ENCODE measurements around the gene ADA.

ADA gene

GRCh38 chr20:44621939-44622338, 29.6 kb downstream of the ADA start:
- DNase-seq: no peak

- DNase-seq: no peak
Observed at GRCh38 chr20:44621325-44621724, 30.2 kb downstream of the ADA start.

- no peak for DNase-seq
Observed at GRCh38 chr20:44620030-44620429, 31.5 kb downstream of the ADA start.

GRCh38 chr20:44619294-44619693, 32.2 kb downstream of the ADA start:
- no peak for DNase-seq

GRCh38 chr20:44618318-44618731, 33.2 kb downstream of the ADA start:
- DNase-seq: peak; percentile 39

- no peak for DNase-seq
Observed at GRCh38 chr20:44616604-44616964, 34.9 kb downstream of the ADA start.

GRCh38 chr20:44615876-44616603, 35.5 kb downstream of the ADA start:
- no peak for DNase-seq

GRCh38 chr20:44615169-44615791, 36.2 kb downstream of the ADA start:
- no peak for DNase-seq

GRCh38 chr20:44614525-44614924, 37.0 kb downstream of the ADA start:
- DNase-seq: no peak

- no peak for DNase-seq
Observed at GRCh38 chr20:44613575-44613974, 37.9 kb downstream of the ADA start.

- DNase-seq: no peak
Observed at GRCh38 chr20:44610313-44610962, 41.1 kb downstream of the ADA start.

- peak; percentile 87 for DNase-seq
Observed at GRCh38 chr20:44609516-44610312, 41.8 kb downstream of the ADA start.

- no peak for DNase-seq
Observed at GRCh38 chr20:44609006-44609515, 42.4 kb downstream of the ADA start.

- no peak for DNase-seq
Observed at GRCh38 chr20:44606725-44607441, 44.6 kb downstream of the ADA start.

GRCh38 chr20:44603327-44603726, 48.2 kb downstream of the ADA start:
- no peak for DNase-seq

GRCh38 chr20:44601801-44602204, 49.7 kb downstream of the ADA start:
- no peak for DNase-seq

- no peak for DNase-seq
Observed at GRCh38 chr20:44601236-44601671, 50.2 kb downstream of the ADA start.

- DNase-seq: no peak
Observed at GRCh38 chr20:44600758-44601201, 50.7 kb downstream of the ADA start.

- DNase-seq: no peak
Observed at GRCh38 chr20:44600301-44600700, 51.2 kb downstream of the ADA start.

- no peak for DNase-seq
Observed at GRCh38 chr20:44599715-44600114, 51.8 kb downstream of the ADA start.

GRCh38 chr20:44598423-44599305, 52.8 kb downstream of the ADA start:
- DNase-seq: no peak

All from stimulated activated CD4-positive, alpha-beta T cell treated with anti-CD3 and anti-CD28 coated beads, Interleukin-4, amount 100 ng/mL, for 24 hours (primary cell).